H1 (cell line): ENCODE data around the gene RABEP2. TPM values are rescaled to one million over a fixed set of nuclear protein-coding genes. Genes with fewer than 3 reads are reported as not detected.

ENCODE experiments used
- CTCF ChIA-PET: fragments of 300-600 bp; sonication (Branson Sonifier 250); formaldehyde crosslinking; loops from one replicate; lab custom pipeline; 2021; ENCODE audit not compliant: partially characterized antibody; lab: Charles Lee
- POLR2A ChIA-PET: fragments of 300-600 bp; sonication (Branson Sonifier 250); formaldehyde crosslinking; loops from one replicate; lab custom pipeline; 2021; ENCODE audit warnings: inconsistent platforms; ENCODE audit not compliant: partially characterized antibody; lab: Charles Lee
- DNase-seq, 2 experiments: peaks; one replicate each; pipeline versions ENCODE4 v3.0.0 to v3.0.0-alpha.2; 2010 to 2022; ENCODE audit warnings: low spot score in 2 of 2, low read depth in 1 of 2, mixed read lengths in 1 of 2
- FAIRE-seq: peaks from 2 replicates; lab custom pipeline; 2011; peaks lifted over from hg19 to GRCh38; lab: Jason Lieb, UNC
- H2AFZ ChIP-seq: 2 replicates; pipeline ENCODE4 v1.8.1; 2012; ENCODE audit warnings: low read length, inconsistent platforms
- H2AK5ac ChIP-seq: 2 replicates; pipeline ENCODE4 v1.6.1; 2013; ENCODE audit warnings: low read depth, low read length
- H2BK120ac ChIP-seq: replicated peaks from 2 replicates; pipeline ENCODE3; 2013; ENCODE audit warnings: low read depth, low read length, inconsistent platforms
- H2BK12ac ChIP-seq: 2 replicates; pipeline ENCODE4 v1.6.1; 2013; ENCODE audit warnings: low read depth, low read length
- H2BK15ac ChIP-seq: 2 replicates; pipeline ENCODE4 v1.6.1; 2013; ENCODE audit warnings: low read length
- H2BK20ac ChIP-seq: 2 replicates; pipeline ENCODE4 v1.6.1; 2013; ENCODE audit warnings: low read length
- H2BK5ac ChIP-seq: 2 replicates; pipeline ENCODE4 v1.6.1; 2013; ENCODE audit warnings: low read depth, low read length
- H3K14ac ChIP-seq: 2 replicates; pipeline ENCODE4 v1.6.1; 2013; ENCODE audit warnings: inconsistent platforms; ENCODE audit not compliant: insufficient read length
- H3K18ac ChIP-seq: 2 replicates; pipeline ENCODE4 v1.6.1; 2013; ENCODE audit warnings: low read length; ENCODE audit errors: extremely low read depth
- H3K23ac ChIP-seq: 2 replicates; pipeline ENCODE4 v1.6.1; 2013; ENCODE audit warnings: inconsistent platforms; ENCODE audit not compliant: insufficient read length
- H3K23me2 ChIP-seq: 2 replicates; pipeline ENCODE4 v1.6.1; 2013; ENCODE audit warnings: low read depth, low read length
- H3K27ac ChIP-seq: 2 replicates; pipeline ENCODE4 v1.6.1; 2011; ENCODE audit warnings: low read depth, low read length, inconsistent platforms
- H3K27me3 ChIP-seq, 4 experiments: replicated peaks in 1 of 4; 1 replicate in 1 of 4; 2 replicates in 3 of 4; pipeline versions ENCODE4 v1.6.1 to v1.8.1; 2011 to 2013; ENCODE audit warnings: low read length in 3 of 4, mild to moderate bottlenecking in 3 of 4, inconsistent platforms in 2 of 4, mixed read lengths in 2 of 4, moderate library complexity in 1 of 4; ENCODE audit not compliant: control insufficient read depth in 3 of 4, insufficient read depth in 3 of 4; ENCODE audit errors: extremely low read depth in 1 of 4
- H3K36me3 ChIP-seq, 4 experiments: 2 replicates each; pipeline versions ENCODE4 v1.6.1 to v1.8.1; 2011 to 2013; ENCODE audit warnings: mild to moderate bottlenecking in 4 of 4, low read length in 3 of 4, moderate library complexity in 2 of 4, control low read depth in 1 of 4, inconsistent platforms in 1 of 4; ENCODE audit not compliant: insufficient read depth in 4 of 4, control insufficient read depth in 2 of 4
- H3K4ac ChIP-seq: replicated peaks from 2 replicates; pipeline ENCODE3; 2013; ENCODE audit warnings: low read length, low read depth, mixed read lengths, inconsistent platforms; ENCODE audit not compliant: insufficient read length
- H3K4me1 ChIP-seq, 4 experiments: replicated peaks in 1 of 4; 1 replicate in 1 of 4; 2 replicates in 3 of 4; pipeline versions ENCODE4 v1.6.1 to v1.8.1; 2011 to 2013; ENCODE audit warnings: low read length in 3 of 4, inconsistent platforms in 2 of 4, mixed read lengths in 1 of 4; ENCODE audit not compliant: insufficient read depth in 4 of 4, control insufficient read depth in 3 of 4
- H3K4me2 ChIP-seq, 2 experiments: 2 replicates each; pipeline versions ENCODE4 v1.6.1 to v1.8.1; 2011 to 2013; ENCODE audit warnings: low read depth in 2 of 2, low read length in 2 of 2, control low read depth in 1 of 2, inconsistent platforms in 1 of 2, mild to moderate bottlenecking in 1 of 2; ENCODE audit not compliant: insufficient read depth in 1 of 2
- H3K4me3 ChIP-seq, 4 experiments: fragments of 200-600, 300-600 bp in 1 of 4; sonication (generic), shearing (Covaris generic), sonication (Bioruptor Twin) in 1 of 4; 2 replicates each; pipeline versions ENCODE4 v1.5.1 to v1.8.1; 2011 to 2016; ENCODE audit warnings: low read length in 4 of 4, low read depth in 3 of 4, control low read depth in 2 of 4, inconsistent platforms in 2 of 4, mild to moderate bottlenecking in 2 of 4, mixed read lengths in 1 of 4, moderate library complexity in 1 of 4; ENCODE audit not compliant: insufficient read depth in 2 of 4; ENCODE audit errors: extremely low read depth in 1 of 4
- H3K56ac ChIP-seq: replicated peaks from 2 replicates; pipeline ENCODE3; 2013; ENCODE audit warnings: low read depth, mild to moderate bottlenecking, mixed read lengths, low read length, inconsistent platforms; ENCODE audit not compliant: insufficient read length
- H3K79me1 ChIP-seq: 2 replicates; pipeline ENCODE4 v1.6.1; 2013; ENCODE audit warnings: low read depth, low read length, control low read depth
- H3K79me2 ChIP-seq, 2 experiments: 2 replicates each; pipeline versions ENCODE4 v1.6.1 to v1.8.1; 2012 to 2013; ENCODE audit warnings: low read length in 2 of 2, mild to moderate bottlenecking in 2 of 2, inconsistent platforms in 1 of 2; ENCODE audit not compliant: insufficient read depth in 2 of 2, control insufficient read depth in 1 of 2
- H3K9ac ChIP-seq, 4 experiments: replicated peaks in 1 of 4; 1 replicate in 1 of 4; 2 replicates in 3 of 4; pipeline versions ENCODE4 v1.6.1 to v1.8.1; 2011 to 2013; ENCODE audit warnings: low read depth in 3 of 4, low read length in 3 of 4, control low read depth in 2 of 4, mild to moderate bottlenecking in 2 of 4, moderate library complexity in 2 of 4, inconsistent platforms in 1 of 4; ENCODE audit errors: extremely low read depth in 1 of 4
- H3K9me3 ChIP-seq, 2 experiments: 2 replicates each; pipeline versions ENCODE4 v1.6.1 to v1.8.1; 2012 to 2013; ENCODE audit warnings: mild to moderate bottlenecking in 2 of 2, moderate library complexity in 2 of 2, control low read depth in 1 of 2, inconsistent platforms in 1 of 2, low read depth in 1 of 2, low read length in 1 of 2, mixed read lengths in 1 of 2; ENCODE audit not compliant: insufficient read depth in 2 of 2
- H4K20me1 ChIP-seq, 2 experiments: replicated peaks in 1 of 2; 2 replicates each; pipeline versions ENCODE3 to v1.8.1; 2011 to 2013; ENCODE audit warnings: inconsistent platforms in 2 of 2, low read length in 2 of 2, mild to moderate bottlenecking in 1 of 2; ENCODE audit not compliant: insufficient read depth in 2 of 2, control insufficient read depth in 1 of 2
- H4K5ac ChIP-seq: 2 replicates; pipeline ENCODE4 v1.6.1; 2013; ENCODE audit warnings: low read length, low read depth, mixed read lengths, inconsistent platforms; ENCODE audit not compliant: insufficient read length
- H4K8ac ChIP-seq: 2 replicates; pipeline ENCODE4 v1.8.0; 2013; ENCODE audit warnings: mild to moderate bottlenecking, moderate library complexity, low read length, inconsistent platforms; ENCODE audit not compliant: insufficient read depth; ENCODE audit errors: extremely low read depth
- H4K91ac ChIP-seq: replicated peaks from 2 replicates; pipeline ENCODE3; 2013; ENCODE audit warnings: low read length, mixed read lengths, inconsistent platforms; ENCODE audit not compliant: insufficient read length
- KDM1A ChIP-seq: fragments of 200-600, 300-600 bp; sonication (generic); IDR thresholded peaks from 2 replicates; pipeline ENCODE4 v1.7.1; 2016; ENCODE audit warnings: mild to moderate bottlenecking, low read length, borderline replicate concordance
- KDM5A ChIP-seq: fragments of 200-600 bp; IDR thresholded peaks from 2 replicates; pipeline ENCODE4 v1.7.1; 2012; ENCODE audit warnings: mild to moderate bottlenecking, low read length, inconsistent platforms, mixed read lengths
- TEAD4 ChIP-seq: IDR thresholded peaks from 2 replicates; pipeline ENCODE4 v1.6.1; 2012; ENCODE audit warnings: low read depth, low read length, inconsistent platforms, mixed read lengths
- WGBS, 2 experiments: shearing (Covaris generic) in 1 of 2; methylation state at CpG; one replicate each; pipeline versions ENCODE4 v1.1.6 to v1.1.7; 2013 to 2015; ENCODE audit warnings: low lambda C conversion rate in 2 of 2, mixed read lengths in 2 of 2, inconsistent platforms in 1 of 2, low coverage in 1 of 2, missing lambda C conversion rate in 1 of 2; ENCODE audit not compliant: insufficient replicate concordance in 2 of 2, insufficient coverage in 1 of 2, insufficient read length in 1 of 2; ENCODE audit errors: extremely low coverage in 1 of 2, missing lambda C conversion rate in 1 of 2; 5-methylcytosine and 5-hydroxymethylcytosine counted together
- polyA plus RNA-seq, 7 experiments: library from polyadenylated mRNA; depleted of rRNA in 3 of 7; stranded (reverse) in 5 of 7; unstranded in 2 of 7; fragments of >200 nt in 5 of 7; fragments of 200-250 nt in 2 of 7; gene quantifications; 1 replicate in 5 of 7; 2 replicates in 1 of 7; 4 replicates in 1 of 7; pipeline versions ENCODE4 v1.2.1 to v1.2.3, GENCODE V29; 2011 to 2013; ENCODE audit warnings: missing spikeins in 2 of 7, mixed read lengths in 2 of 7
- total RNA-seq: library from RNA; stranded (reverse); fragmentation: NEBNext Ultra II Directional; extraction: Animal tissue kit (Norgen Biotek cat#: 25700); gene quantifications from 2 replicates; pipeline ENCODE4 v1.2.1, GENCODE V29; 2021
- TF ChIP-seq, protein P1 (sequence below): IDR thresholded peaks from 2 replicates; pipeline ENCODE4 v1.6.1; 2011; ENCODE audit warnings: low read depth, mild to moderate bottlenecking, low read length; ENCODE audit not compliant: insufficient read depth

RABEP2 gene
- total and polyA plus RNA-seq, 2 of the 8 experiments (the other 6 are each of a cell fraction or from before 2014, with no cell fraction given) = 10.4 to 14.9 TPM

DNA sequence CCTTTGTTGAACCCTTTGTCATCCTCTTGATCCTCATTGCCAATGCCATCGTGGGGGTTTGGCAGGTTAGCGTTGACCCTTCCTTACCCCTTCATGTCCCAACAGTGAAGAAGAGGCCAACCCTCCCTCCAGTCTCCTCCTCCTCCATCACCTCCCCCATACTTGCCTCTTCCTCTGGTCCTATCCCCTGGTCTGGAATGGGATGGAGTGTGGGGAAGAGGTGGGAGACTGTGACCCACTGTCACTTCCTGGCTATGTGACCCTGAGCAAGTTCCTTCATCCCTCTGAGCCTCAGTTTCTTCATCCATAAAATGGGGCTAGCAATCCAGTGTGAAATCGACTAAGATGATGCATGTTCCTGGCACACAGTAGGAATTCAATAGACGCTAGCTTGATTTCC lies 44.1 kb downstream of the RABEP2 start:
- H2AK5ac ChIP-seq = peak overlapping the region; percentile 5; the same call in 1 of the 2 replicates
- no peak overlapping the region for H4K5ac ChIP-seq
- no peaks in the 10 kb centered on the region for H3K79me2 ChIP-seq
- H2BK12ac ChIP-seq = peak overlapping the region; percentile 98; the same call in 1 of the 2 replicates
- H4K91ac ChIP-seq = peak overlapping the region; percentile 0
- no peak overlapping the region for H3K56ac ChIP-seq
- H2BK120ac ChIP-seq = no peak overlapping the region
- 77% methylated on average over 4 of the region's 4 CpGs; no CpG with 5 or more reads in 1 of the 2 experiments for WGBS, 2 experiments
- peak overlapping the region in 3 of 4 experiments; percentile 30 to 71 (median 38); a peak in 5 of 8 replicates for H3K4me3 ChIP-seq
- H4K8ac ChIP-seq = no peak overlapping the region
- DNase-seq = no peak
- H2BK15ac ChIP-seq = peak overlapping the region; percentile 93; the same call in 1 of the 2 replicates
- peak; percentile 74; the same call in 1 of the 2 replicates for TF ChIP-seq KDM1A
- TF ChIP-seq TEAD4 = no peak
- TF ChIP-seq KDM5A = no peak
- TF ChIP-seq, protein P1, sequence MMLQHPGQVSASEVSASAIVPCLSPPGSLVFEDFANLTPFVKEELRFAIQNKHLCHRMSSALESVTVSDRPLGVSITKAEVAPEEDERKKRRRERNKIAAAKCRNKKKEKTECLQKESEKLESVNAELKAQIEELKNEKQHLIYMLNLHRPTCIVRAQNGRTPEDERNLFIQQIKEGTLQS = no peak
- TF ChIP-seq, all 59 proteins: peak for 1
- no peak overlapping the region for H3K4ac ChIP-seq
- H3K23me2 ChIP-seq = peaks cover 13% of the 10 kb centered on the region
- no peak overlapping the region for H3K14ac ChIP-seq
- H3K27ac ChIP-seq = no peak overlapping the region
- no peaks in the 10 kb centered on the region; the same call in none of the 2 replicates for H3K79me1 ChIP-seq
- no peak for FAIRE-seq
- H3K18ac ChIP-seq = 0 out of 2 replicates have a peak overlapping the region, but pooled peaks have one; percentile 78
- H3K36me3 ChIP-seq = no peaks in the 10 kb centered on the region
- no peak overlapping the region for H2AFZ ChIP-seq
- ChIA-PET POLR2A (interaction anchor here (1.1 to 13.3 kb wide), 11 partner anchors 8 to 70 kb away, joined by 3 to 164 read pairs (median 6); partner anchors contain the start of genes ATXN2L, NFATC2IP, SH2B1 and TUFM), CTCF (interaction anchor here (1.2 to 2.7 kb wide), 2 partner anchors 33 to 63 kb away, joined by 3 to 18 read pairs; no protein-coding TSS in a partner anchor)
- peak overlapping the region; percentile 78 to 84 for H3K4me2 ChIP-seq
- H3K9ac ChIP-seq = no peak overlapping the region
- H2BK20ac ChIP-seq = peak overlapping the region; percentile 88; the same call in 1 of the 2 replicates
- peak overlapping the region; percentile 71; the same call in 1 of the 2 replicates for H2BK5ac ChIP-seq
- peaks cover 0 to 8% (median 7%) of the 10 kb centered on the region in 4 experiments; a peak in 2 of 7 replicates for H3K27me3 ChIP-seq
- H3K23ac ChIP-seq = no peak overlapping the region
- H3K4me1 ChIP-seq = peaks cover 0 to 41% (median 30%) of the 10 kb centered on the region in 4 experiments; a peak in 6 of 7 replicates
- H3K9me3 ChIP-seq = no peaks in the 10 kb centered on the region
- H4K20me1 ChIP-seq = peaks cover 0 to 2% of the 10 kb centered on the region in 2 experiments
